ENCODE results near the gene PIM3.

The PIM3 gene

GRCh38 chr22:49956418-49956770 is 4.2 kb upstream of the PIM3 start:
- no peak for DNase-seq (ENCODE audit: low read depth)

DNA sequence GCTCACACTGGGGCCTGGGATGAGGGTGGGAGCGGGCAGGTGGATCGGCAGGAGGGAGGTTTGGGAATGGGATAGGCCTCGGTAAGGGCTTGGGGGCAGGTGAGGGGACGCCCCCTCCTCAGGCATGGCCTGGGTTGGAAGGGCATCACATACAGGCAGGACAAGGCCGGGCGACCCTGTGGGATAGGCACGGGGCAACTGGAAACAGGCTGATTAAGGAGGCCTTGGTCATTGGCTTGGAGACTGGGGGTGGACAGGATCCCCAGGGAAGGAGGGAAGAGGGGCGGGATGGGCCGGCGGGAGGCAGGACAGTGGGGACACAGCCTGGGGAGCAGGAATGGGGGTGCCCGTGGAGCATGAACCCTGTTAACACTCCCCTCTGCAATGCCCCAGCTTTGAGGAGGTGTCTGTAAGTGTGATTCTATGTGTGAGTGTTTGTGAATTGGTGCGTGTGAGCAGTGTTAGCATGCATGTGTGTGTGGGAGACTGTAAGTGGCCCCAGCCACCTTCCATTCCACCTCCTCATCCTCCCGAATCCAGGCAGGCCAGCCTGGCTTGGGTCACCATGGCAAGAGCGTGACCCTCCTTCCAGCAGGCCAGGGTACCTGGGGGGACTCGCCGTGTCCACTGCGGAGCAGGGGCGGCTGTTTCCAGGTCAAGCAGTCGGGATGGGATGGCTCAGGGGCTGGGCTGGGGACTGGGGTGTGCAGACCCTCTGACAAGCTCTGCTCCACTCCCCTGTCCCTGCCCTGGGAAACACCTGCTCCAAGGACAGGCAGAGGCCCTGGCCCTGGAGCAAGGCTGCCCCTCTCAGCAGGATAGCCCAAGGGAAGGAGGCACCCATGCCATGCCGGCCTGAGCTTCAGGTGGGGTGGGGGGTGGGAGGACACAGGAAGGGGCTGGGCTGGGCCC is 3.4 kb upstream of the PIM3 start:
- no peak for DNase-seq (ENCODE audit: low read depth)

DNA sequence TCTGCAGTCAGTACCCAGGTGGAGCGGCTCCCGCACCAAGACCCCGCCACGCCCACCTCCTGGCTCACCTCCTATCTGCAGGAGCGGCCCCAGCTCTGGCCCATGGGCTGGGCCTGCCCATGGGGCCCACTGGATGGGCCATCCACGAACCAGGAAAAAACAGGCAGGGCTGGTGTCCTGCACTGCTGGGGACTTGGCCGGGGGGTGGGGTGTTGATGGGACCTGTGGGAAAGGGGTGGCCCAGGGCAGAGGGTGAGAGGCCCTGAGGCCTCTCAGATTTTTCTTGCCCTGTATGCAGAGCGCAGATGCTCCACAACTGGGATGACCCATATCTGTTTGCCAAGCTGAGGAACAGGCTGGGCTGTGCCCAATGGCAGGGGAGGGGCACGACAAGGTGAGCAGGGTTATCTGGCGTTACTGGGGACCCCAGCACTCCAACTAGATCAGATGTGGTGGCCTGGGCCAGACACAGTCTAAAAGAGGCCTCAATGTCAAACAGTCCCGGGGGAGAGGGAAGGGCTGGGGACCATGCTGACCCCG is 2.7 kb upstream of the PIM3 start:
- DNase-seq (ENCODE audit: low read depth) = no peak

GRCh38 chr22:49958366-49958921 is 2.1 kb upstream of the PIM3 start:
- no peak for DNase-seq (ENCODE audit: low read depth)

DNA sequence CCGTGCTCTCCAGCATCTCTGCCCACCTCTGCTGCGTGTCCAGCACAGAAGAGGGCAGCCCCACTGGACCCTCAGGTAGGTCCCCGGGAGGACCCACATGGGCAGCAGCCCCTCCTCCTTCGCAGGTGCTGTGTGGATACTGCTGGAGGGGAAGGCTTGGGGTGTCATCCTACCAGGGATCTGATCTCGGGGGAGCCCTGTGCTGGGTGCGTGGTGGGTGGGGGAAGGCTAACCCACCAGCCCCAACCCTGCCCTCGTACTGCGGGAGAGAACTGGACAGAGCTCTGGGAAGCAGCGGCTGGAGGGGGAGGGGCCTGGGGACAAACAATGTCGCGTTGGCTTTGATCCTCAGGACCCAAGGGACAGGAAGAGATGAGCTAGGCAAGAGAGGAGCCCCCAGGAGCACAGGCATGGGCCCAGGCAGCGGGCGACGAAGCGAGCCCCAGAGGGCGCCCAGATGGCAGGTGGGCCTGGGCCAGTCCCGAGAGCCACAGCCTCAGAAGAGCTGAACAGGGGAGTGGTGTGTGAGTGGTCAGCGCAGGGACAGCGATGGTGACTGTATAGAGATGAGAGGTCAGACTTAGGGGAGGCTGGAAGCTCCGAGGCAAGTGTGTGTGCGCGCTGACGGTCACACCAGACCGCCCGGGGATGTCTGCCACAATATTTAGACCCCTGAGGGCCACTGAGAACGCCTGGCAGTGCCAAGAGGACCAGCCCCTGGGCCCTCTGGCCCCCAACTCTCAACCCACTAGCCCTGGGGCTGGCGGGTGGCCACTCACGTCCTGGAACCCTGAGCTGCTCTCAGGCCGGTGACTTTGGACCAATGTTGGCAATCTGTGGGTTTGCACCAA is 1.4 kb upstream of the PIM3 start:
- no peak for DNase-seq (ENCODE audit: low read depth)

DNA sequence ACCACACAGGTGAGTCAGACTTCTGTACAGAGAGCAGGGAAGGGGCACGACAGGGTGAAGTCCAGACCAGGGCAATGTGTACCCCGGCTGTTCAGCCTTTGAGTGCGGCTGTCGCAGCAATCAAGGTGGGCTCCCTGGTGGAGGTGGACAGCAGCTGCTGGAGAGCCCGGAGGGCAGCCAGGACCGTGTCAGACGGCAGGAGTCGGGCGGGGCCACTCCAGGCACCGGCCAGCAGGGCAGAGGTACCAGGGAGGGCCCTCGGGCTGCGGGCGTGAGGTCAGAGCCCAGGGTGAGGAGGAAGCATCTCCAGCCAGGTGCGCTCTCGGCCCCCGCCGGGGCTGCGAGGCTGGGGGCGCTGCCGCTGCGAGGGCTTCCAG is 802 bp upstream of the PIM3 start:
- no peak for DNase-seq (ENCODE audit: low read depth)

- DNase-seq (ENCODE audit: low read depth) = no peak
Observed at GRCh38 chr22:49961005-49961600, 531 bp downstream of the PIM3 start.

DNA sequence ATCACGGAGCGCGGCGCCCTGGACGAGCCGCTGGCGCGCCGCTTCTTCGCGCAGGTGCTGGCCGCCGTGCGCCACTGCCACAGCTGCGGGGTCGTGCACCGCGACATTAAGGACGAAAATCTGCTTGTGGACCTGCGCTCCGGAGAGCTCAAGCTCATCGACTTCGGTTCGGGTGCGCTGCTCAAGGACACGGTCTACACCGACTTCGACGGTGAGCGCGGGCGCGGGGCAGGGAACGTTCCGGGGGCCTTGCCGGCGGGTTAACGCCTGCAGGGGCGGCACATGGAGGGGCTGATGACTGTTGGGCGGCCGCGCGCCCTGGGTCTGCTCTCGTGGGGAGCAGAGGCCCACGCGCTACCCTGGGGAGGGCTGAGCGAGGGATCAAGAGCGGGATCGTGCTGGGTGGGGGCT is 1.0 kb downstream of the PIM3 start:
- no peak for DNase-seq (ENCODE audit: low read depth)

- peak; percentile 79 for DNase-seq (ENCODE audit: low read depth)
Observed at GRCh38 chr22:49962012-49962750, 1.6 kb downstream of the PIM3 start.

DNA sequence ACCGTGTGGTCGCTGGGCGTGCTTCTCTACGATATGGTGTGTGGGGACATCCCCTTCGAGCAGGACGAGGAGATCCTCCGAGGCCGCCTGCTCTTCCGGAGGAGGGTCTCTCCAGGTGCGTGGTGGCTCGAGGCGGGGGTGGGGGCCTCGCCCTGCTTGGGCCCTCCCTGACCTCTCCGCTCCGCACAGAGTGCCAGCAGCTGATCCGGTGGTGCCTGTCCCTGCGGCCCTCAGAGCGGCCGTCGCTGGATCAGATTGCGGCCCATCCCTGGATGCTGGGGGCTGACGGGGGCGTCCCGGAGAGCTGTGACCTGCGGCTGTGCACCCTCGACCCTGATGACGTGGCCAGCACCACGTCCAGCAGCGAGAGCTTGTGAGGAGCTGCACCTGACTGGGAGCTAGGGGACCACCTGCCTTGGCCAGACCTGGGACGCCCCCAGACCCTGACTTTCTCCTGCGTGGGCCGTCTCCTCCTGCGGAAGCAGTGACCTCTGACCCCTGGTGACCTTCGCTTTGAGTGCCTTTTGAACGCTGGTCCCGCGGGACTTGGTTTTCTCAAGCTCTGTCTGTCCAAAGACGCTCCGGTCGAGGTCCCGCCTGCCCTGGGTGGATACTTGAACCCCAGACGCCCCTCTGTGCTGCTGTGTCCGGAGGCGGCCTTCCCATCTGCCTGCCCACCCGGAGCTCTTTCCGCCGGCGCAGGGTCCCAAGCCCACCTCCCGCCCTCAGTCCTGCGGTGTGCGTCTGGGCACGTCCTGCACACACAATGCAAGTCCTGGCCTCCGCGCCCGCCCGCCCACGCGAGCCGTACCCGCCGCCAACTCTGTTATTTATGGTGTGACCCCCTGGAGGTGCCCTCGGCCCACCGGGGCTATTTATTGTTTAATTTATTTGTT is 2.4 kb downstream of the PIM3 start:
- DNase-seq (ENCODE audit: low read depth) = no peak

DNA sequence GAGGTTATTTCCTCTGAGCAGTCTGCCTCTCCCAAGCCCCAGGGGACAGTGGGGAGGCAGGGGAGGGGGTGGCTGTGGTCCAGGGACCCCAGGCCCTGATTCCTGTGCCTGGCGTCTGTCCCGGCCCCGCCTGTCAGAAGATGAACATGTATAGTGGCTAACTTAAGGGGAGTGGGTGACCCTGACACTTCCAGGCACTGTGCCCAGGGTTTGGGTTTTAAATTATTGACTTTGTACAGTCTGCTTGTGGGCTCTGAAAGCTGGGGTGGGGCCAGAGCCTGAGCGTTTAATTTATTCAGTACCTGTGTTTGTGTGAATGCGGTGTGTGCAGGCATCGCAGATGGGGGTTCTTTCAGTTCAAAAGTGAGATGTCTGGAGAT is 3.1 kb downstream of the PIM3 start:
- DNase-seq (ENCODE audit: low read depth) = no peak

DNA sequence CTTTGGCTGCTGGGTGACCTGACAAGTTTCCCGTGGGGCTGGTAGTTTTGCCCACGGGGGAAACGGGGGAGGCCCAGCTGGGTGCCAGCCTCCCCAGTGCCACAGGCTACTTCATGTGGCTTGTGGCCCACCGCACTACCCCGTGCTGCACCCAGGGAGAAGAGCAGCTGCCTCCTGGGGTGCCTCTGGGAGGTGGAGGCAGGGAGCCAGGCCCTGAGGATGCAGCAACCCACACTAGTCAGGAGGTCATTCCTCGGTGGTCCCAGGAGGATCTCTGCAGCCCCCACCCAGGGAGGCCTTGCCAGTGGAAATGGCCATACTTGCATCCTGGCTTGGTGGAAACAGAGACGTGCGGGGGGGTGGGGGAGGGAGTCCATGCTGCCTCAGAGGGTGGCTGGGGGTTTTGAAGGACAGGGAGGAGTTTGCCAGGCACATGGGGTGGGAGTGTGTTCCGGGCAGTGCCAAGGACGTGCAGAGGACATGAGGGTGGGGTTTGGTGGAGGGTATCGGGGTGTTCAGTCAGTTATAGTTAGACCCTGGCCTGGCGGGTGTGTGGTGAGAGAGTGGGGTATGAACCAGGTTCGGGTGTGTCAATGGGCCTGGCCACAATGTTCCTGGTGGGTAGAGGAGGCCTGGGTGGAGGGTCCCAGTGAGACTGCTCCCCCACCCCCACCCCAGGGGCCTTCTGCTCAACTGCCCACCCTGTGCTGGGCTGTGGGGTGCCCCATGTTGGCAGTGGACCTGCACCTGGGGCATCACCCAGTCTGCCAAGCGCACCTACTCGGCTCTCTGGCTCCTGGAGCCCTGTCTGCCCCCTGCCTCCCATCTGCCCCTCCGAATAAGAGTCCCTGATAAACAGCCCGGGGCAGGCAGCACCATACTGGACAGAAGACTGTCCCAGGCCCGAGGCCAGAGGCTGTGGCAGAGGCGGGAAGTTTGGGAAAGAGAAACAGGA is 3.8 kb downstream of the PIM3 start:
- DNase-seq (ENCODE audit: low read depth) = no peak

GRCh38 chr22:49965091-49966040 is 4.8 kb downstream of the PIM3 start:
- DNase-seq (ENCODE audit: low read depth) = no peak

DNA sequence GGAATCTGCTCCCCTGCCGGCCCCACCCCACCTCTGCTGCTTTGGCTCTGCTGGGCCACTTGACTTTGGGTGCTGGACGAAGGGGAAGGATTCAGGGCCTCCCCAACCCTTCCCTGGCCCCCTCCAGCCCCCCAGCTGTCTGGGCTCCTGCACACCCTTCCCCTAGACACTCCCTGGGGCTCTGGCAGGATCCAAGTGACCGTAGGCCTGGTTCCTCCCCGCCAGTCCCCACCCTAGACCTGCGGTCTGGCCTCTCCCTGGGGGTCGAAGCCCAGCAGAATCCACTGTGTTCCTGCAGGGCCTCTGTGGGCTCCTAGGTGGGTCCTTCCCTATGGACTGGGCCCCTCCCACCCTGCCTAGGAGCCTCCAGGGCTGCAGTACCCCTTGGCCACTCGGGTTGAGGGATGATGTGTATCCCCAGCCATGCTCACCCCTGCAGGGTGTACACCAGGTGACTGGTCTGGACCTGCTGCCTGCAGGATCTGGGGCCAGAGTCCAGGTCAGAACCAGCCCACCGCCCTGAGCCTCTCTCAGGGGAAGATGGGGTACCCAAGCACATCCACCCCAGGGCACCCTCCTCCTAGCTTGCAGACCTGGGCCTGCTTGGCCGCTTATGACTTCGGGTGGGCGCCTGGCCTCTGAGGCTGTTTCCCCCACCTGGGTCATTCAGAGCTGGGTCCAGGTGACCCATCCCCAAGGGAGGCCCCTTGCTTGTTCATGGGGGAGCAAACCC is 5.6 kb downstream of the PIM3 start:
- DNase-seq (ENCODE audit: low read depth) = no peak

GRCh38 chr22:49966774-49967705 is 6.5 kb downstream of the PIM3 start:
- no peak for DNase-seq (ENCODE audit: low read depth)

DNA sequence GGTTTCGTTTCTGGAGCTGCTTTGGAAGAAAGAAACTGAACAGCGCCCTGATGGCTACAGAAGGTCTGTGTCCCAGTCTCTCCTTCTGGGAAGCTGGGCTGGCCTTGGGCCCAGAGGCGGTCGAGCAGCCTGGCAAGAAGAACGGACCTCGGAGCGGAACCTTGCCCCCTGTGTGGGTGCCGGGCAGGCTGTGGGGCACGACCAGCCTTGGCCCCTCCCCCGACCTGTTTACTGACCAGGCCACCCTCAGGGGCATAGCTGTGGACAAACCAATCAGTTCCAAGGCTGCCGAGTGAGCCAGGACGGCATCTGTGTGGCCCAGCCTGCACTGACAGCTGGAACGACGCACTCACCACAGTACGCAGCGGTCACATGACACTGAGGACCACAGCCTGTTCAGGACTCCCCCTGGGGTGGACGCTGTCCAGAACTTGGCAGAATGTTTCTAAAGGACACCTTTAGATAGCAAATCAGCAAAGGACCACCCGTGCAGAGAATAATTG is 7.2 kb downstream of the PIM3 start:
- no peak for DNase-seq (ENCODE audit: low read depth)
